Activated CD4-positive, alpha-beta T cell treated with anti-CD3 and anti-CD28 coated beads, Interleukin-2, amount 10 ng/mL, durations not matched to agents 24 days and 14 days (primary cell): ENCODE results near the gene ACKR2. TPM values are rescaled to one million over a fixed set of nuclear protein-coding genes. Genes with fewer than 3 reads are reported as not detected.
"Not testable (repeated sequence)": the region's sequence is repeated elsewhere in the genome, so short reads cannot be mapped to it uniquely, and the experiment has no call there.

Experiments used
- DNase-seq: peaks from one replicate; pipeline ENCODE4 v3.0.0; 2022
- H3K27ac Mint-ChIP-seq: one replicate; pipeline ENCODE4 v1.8.0; 2022; ENCODE audit warnings: mild to moderate bottlenecking, mixed read lengths
- H3K27me3 Mint-ChIP-seq: one replicate; pipeline ENCODE4 v1.8.0; 2022; ENCODE audit warnings: mixed read lengths
- H3K36me3 Mint-ChIP-seq: one replicate; pipeline ENCODE4 v1.8.0; 2022; ENCODE audit warnings: low read depth, mild to moderate bottlenecking, mixed read lengths
- H3K4me1 Mint-ChIP-seq: one replicate; pipeline ENCODE4 v1.8.0; 2021; ENCODE audit warnings: mixed read lengths
- H3K4me3 Mint-ChIP-seq: one replicate; pipeline ENCODE4 v1.8.0; 2022; ENCODE audit warnings: mild to moderate bottlenecking, moderate library complexity, mixed read lengths
- H3K9me3 Mint-ChIP-seq: one replicate; pipeline ENCODE4 v1.8.0; 2021; ENCODE audit warnings: mixed read lengths
- intact Hi-C: fragments of 100-400 bp; cut with micrococcal nuclease; formaldehyde crosslinking; loops from one replicate; pipeline ENCODE4 v1.15.1; 2023
- total RNA-seq: library from RNA; stranded (reverse); gene quantifications from 2 replicates; pipeline ENCODE4 v1.2.3, GENCODE V29; 2022

Gene ACKR2
- total RNA-seq, 1 donor from 2014 or later, result 0.42 TPM

DNA sequence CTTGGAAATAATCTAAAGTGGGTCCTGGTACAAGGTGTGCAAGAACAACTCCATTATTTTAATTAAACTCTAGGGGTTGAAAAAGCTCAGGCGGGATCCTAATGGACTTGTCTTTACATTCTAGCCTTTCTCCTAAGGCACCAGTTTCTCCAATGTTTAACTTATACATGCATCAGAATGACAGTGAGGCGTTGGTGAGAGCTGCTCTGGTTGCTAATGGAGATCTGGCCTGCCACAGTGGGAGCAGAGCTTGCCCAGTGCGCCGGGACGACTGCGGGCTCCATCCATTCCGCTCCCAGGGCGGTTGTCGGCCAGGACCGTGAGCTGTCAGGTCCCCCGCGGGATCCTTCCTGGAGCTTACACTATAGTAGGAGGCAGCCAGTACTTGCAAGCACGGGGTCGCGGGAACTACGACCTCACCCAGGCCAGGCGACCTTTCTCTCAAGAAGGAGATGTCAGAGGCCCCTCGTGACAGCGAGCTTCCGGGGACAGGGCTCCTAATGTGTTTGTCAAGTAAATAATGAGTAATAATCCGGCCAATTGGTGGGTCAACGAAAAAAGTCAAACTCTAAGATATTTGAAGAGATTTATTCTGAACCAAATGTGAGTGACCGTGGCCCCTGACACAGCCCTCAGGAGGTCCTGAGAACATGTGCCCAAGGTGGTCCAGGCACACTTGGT is 4.0 kb upstream of the ACKR2 start:
- H3K9me3 Mint-ChIP-seq, result no peaks in the 10 kb centered on the region
- peaks cover 24% of the 10 kb centered on the region for H3K4me1 Mint-ChIP-seq
- peaks cover 41% of the 10 kb centered on the region for H3K27me3 Mint-ChIP-seq
- H3K4me3 Mint-ChIP-seq, result peak overlapping the region; percentile 99
- peaks cover 16% of the 10 kb centered on the region for H3K36me3 Mint-ChIP-seq
- H3K27ac Mint-ChIP-seq, result no peak overlapping the region
- intact Hi-C loops, result loop anchor here (2.0 to 10.0 kb wide), 3 partner anchors 24 to 1530 kb away; partner anchors contain the start of genes SNRK and TCAIM
- peak; percentile 60 for DNase-seq

GRCh38 chr3:42807929-42808328 is 1.3 kb upstream of the ACKR2 start:
- H3K4me1 Mint-ChIP-seq, result peaks cover 8% of the 10 kb centered on the region
- intact Hi-C loops, result loop anchor here (10.0 kb wide), 2 partner anchors 477 to 1527 kb away; partner anchors contain the start of genes SNRK and TCAIM
- H3K9me3 Mint-ChIP-seq, result no peaks in the 10 kb centered on the region

DNA sequence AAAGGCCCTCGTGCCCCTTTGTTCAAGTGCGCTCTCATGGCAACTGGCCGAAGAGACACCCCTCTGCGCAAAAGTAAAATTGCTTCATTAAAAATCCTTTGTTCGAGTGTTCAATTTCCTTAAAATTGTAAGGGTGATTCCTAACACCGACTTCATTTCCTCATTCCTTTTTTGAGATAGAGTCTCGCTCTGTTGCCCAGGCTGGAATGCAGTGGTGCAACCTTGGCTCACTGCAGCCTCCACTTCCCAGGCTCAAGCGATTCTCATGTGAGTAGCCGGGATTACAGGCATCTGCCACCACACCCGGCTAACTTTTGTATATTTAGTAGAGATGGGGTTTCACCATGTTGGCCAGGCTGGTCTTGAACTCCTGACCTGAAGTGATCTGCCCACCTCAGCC is 1.5 kb downstream of the ACKR2 start:
- H3K4me1 Mint-ChIP-seq, intact Hi-C loops, H3K9me3 Mint-ChIP-seq, H3K27ac Mint-ChIP-seq, DNase-seq, H3K36me3 Mint-ChIP-seq, H3K4me3 Mint-ChIP-seq: not testable (repeated sequence)
- peaks cover 49% of the 10 kb centered on the region for H3K27me3 Mint-ChIP-seq

More at GRCh38 chr3:42807929-42808328, 1.3 kb upstream of the ACKR2 start:
- Mint-ChIP-seq H3K27ac (no peak overlapping the region), H3K4me3 (no peak overlapping the region), H3K36me3 (peaks cover 10% of the 10 kb centered on the region), H3K27me3 (peaks cover 49% of the 10 kb centered on the region)
- DNase-seq, result no peak

DNA sequence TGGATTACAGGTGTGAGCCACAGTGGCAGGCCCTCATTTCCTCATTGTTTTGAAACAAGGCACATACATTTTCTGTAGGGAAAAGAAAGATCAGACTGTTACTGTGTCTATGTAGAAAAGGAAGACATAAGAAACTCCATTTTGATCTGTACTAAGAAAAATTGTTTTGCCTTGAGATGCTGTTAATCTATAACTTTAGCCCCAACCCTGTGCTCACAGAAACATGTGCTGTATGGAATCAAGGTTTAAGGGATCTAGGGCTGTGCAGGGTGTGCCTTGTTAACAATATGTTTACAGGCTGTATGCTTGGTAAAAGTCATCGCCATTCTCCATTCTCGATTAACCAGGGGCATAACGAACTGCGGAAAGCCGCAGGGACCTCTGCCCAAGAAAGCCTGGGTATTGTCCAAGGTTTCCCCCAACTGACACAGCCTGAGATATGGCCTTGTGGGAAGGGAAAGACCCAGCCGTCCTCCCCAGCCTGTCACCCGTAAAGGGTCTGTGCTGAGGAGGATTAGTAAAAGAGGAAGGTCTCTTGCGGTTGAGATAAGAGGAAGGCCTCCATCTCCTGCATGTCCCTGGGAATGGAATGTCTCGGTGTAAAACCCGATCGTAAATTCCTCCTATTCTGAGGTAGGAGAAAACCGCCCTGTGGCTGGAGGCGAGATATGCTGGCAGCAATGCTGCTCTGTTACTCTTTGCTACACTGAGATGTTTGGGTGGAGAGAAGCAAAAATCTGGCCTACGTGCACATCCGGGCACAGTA is 2.1 kb downstream of the ACKR2 start:
- H3K4me3 Mint-ChIP-seq, H3K27ac Mint-ChIP-seq, DNase-seq, H3K36me3 Mint-ChIP-seq, H3K4me1 Mint-ChIP-seq, H3K9me3 Mint-ChIP-seq, intact Hi-C loops: not testable (repeated sequence)
- peaks cover 43% of the 10 kb centered on the region for H3K27me3 Mint-ChIP-seq

- H3K27ac Mint-ChIP-seq, result no peak overlapping the region
- H3K9me3 Mint-ChIP-seq, result no peaks in the 10 kb centered on the region
- H3K4me3 Mint-ChIP-seq, result no peak overlapping the region
- intact Hi-C loops, result no loop called here
- no peaks in the 10 kb centered on the region for H3K36me3 Mint-ChIP-seq
- peaks cover 21% of the 10 kb centered on the region for H3K27me3 Mint-ChIP-seq
- no peaks in the 10 kb centered on the region for H3K4me1 Mint-ChIP-seq
- DNase-seq, result no peak
These were observed 5.0 kb downstream of the ACKR2 start for GRCh38 chr3:42814246-42814645.

- H3K4me3 Mint-ChIP-seq, result no peak overlapping the region
- no peak overlapping the region for H3K27ac Mint-ChIP-seq
- no peaks in the 10 kb centered on the region for H3K4me1 Mint-ChIP-seq
- no peaks in the 10 kb centered on the region for H3K36me3 Mint-ChIP-seq
- no peaks in the 10 kb centered on the region for H3K9me3 Mint-ChIP-seq
- H3K27me3 Mint-ChIP-seq, result peaks cover 20% of the 10 kb centered on the region
- intact Hi-C loops, result no loop called here
- no peak for DNase-seq
These were observed 5.8 kb downstream of the ACKR2 start for GRCh38 chr3:42814914-42815507.

DNA sequence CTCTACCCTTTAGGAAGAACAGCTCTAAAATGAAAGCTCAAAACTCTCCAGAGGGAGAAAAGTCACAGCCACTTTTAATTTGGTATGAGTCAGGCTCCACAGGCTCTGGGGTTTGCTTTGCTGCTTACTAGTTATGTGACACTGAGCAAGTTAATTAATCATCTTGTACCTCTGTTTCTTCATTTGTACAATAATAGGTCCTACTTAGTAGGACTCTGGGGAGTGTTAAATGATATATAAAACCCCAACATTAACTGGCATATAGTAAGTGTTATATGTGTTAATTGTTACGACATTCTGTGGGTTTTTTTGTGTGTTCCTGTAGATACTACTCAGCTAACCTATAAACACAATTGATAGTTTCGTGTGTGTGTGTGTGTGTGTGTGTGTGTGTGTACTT is 6.6 kb downstream of the ACKR2 start:
- H3K4me3 Mint-ChIP-seq, result no peak overlapping the region
- H3K36me3 Mint-ChIP-seq, result no peaks in the 10 kb centered on the region
- no peaks in the 10 kb centered on the region for H3K9me3 Mint-ChIP-seq
- no peak overlapping the region for H3K27ac Mint-ChIP-seq
- DNase-seq, result no peak
- H3K4me1 Mint-ChIP-seq, result no peaks in the 10 kb centered on the region
- H3K27me3 Mint-ChIP-seq, result peaks cover 16% of the 10 kb centered on the region
- intact Hi-C loops, result no loop called here

DNA sequence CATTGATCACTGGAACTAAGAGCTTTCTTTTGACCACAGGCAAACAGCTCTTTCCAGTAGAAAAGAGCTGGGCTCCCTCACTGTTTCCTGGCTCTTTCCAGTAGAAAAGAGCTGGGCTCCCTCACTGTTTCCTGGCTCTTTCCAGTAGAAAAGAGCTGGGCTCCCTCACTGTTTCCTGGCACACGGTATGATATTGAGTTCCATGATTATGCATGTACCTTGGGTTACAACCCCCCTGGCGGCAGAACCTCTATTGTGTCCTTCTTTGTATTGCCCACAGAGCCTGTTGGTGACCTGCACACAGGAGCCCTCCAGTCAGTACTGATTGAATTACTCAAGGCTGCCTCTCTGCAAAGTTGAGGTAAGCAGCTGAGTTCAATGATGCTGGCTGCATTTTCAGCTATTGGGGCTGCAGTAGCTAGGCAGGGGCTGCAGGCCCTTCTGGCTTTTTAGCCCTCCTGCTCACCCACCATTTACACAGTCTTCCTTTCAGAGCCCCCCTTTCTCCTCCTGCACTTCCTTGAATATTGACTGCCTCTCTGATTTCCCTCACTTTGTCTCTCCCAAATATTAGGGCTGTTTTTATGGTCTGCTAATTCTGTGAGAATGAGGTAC is 10.2 kb downstream of the ACKR2 start:
- peaks cover 11% of the 10 kb centered on the region for H3K27me3 Mint-ChIP-seq
- H3K4me1 Mint-ChIP-seq, result peaks cover 2% of the 10 kb centered on the region
- no peaks in the 10 kb centered on the region for H3K9me3 Mint-ChIP-seq
- DNase-seq, result no peak
- intact Hi-C loops, result no loop called here
- no peak overlapping the region for H3K4me3 Mint-ChIP-seq
- no peak overlapping the region for H3K27ac Mint-ChIP-seq
- no peaks in the 10 kb centered on the region for H3K36me3 Mint-ChIP-seq

DNA sequence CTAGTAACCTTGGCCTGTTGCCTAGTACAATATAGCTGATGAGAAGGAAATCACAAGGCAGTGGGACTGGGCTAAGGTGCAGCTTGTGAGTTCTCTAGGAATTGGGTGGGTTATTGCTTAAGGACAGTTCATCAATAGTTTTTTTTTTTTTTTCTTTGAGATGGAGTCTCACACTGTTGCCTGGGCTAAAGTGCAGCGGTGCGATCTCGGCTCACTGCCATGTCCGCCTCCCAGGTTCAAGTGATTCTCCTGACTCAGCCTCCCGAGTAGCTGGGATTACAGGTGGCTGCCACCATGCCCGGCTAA is 11.5 kb downstream of the ACKR2 start:
- H3K27ac Mint-ChIP-seq, result no peak overlapping the region
- intact Hi-C loops, result no loop called here
- no peak for DNase-seq
- peaks cover 2% of the 10 kb centered on the region for H3K4me1 Mint-ChIP-seq
- peaks cover 10% of the 10 kb centered on the region for H3K27me3 Mint-ChIP-seq
- H3K9me3 Mint-ChIP-seq, result no peaks in the 10 kb centered on the region
- no peak overlapping the region for H3K4me3 Mint-ChIP-seq
- H3K36me3 Mint-ChIP-seq, result no peaks in the 10 kb centered on the region

GRCh38 chr3:42822828-42823227 is 13.6 kb downstream of the ACKR2 start:
- no peak for DNase-seq
- Mint-ChIP-seq H3K27ac (no peak overlapping the region), H3K27me3 (peaks cover 23% of the 10 kb centered on the region), H3K4me3 (no peak overlapping the region), H3K9me3 (no peaks in the 10 kb centered on the region), H3K36me3 (no peaks in the 10 kb centered on the region), H3K4me1 (peaks cover 2% of the 10 kb centered on the region)
- intact Hi-C loops, result no loop called here

GRCh38 chr3:42823351-42823750 is 14.1 kb downstream of the ACKR2 start:
- H3K27me3 Mint-ChIP-seq, result peaks cover 24% of the 10 kb centered on the region
- intact Hi-C loops, result no loop called here
- no peaks in the 10 kb centered on the region for H3K9me3 Mint-ChIP-seq
- no peak for DNase-seq
- H3K4me3 Mint-ChIP-seq, result no peak overlapping the region
- no peak overlapping the region for H3K27ac Mint-ChIP-seq
- H3K4me1 Mint-ChIP-seq, result peaks cover 2% of the 10 kb centered on the region
- no peaks in the 10 kb centered on the region for H3K36me3 Mint-ChIP-seq

GRCh38 chr3:42826141-42826540 is 16.9 kb downstream of the ACKR2 start:
- Mint-ChIP-seq H3K9me3 (no peaks in the 10 kb centered on the region), H3K36me3 (no peaks in the 10 kb centered on the region), H3K27me3 (peaks cover 25% of the 10 kb centered on the region), H3K4me1 (peaks cover 5% of the 10 kb centered on the region), H3K27ac (no peak overlapping the region), H3K4me3 (no peak overlapping the region)
- no peak for DNase-seq
- intact Hi-C loops, result no loop called here

GRCh38 chr3:42827023-42827422 is 17.8 kb downstream of the ACKR2 start:
- no peaks in the 10 kb centered on the region for H3K9me3 Mint-ChIP-seq
- intact Hi-C loops, result no loop called here
- DNase-seq, result no peak
- H3K4me1 Mint-ChIP-seq, result peaks cover 11% of the 10 kb centered on the region
- peaks cover 25% of the 10 kb centered on the region for H3K27me3 Mint-ChIP-seq
- no peak overlapping the region for H3K4me3 Mint-ChIP-seq
- no peak overlapping the region for H3K27ac Mint-ChIP-seq
- no peaks in the 10 kb centered on the region for H3K36me3 Mint-ChIP-seq

DNA sequence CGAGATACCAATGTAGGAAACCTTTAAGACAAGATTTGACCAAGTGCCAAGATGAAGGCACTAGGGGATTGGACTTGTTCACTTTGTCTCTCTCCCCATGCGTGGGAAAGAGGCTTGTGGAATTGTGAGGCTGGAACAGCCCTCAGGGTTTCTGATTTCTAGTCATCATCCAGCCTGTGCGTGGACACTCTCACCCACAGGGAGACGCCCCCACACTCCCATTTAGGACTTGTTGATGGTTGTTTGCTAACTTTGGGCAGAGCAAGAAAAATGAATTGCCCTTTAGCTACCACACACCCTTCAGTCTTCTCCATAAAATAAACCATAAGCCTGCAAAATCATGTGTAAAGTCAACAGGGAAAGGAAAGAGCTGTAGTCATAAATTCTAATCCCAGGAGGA is 18.4 kb downstream of the ACKR2 start:
- intact Hi-C loops, result no loop called here
- DNase-seq, result no peak
- Mint-ChIP-seq H3K4me3 (no peak overlapping the region), H3K9me3 (no peaks in the 10 kb centered on the region), H3K27me3 (peaks cover 25% of the 10 kb centered on the region), H3K4me1 (peaks cover 11% of the 10 kb centered on the region), H3K36me3 (no peaks in the 10 kb centered on the region), H3K27ac (no peak overlapping the region)
